Measurements from ENCODE around the gene CYP2J2.
A peak's percentile ranks its signal among the peaks of the same experiment; 100 is the strongest.
"Not testable (repeated sequence)": the region's sequence is repeated elsewhere in the genome, so short reads cannot be mapped to it uniquely, and the experiment has no call there.

Gene CYP2J2, protein sequence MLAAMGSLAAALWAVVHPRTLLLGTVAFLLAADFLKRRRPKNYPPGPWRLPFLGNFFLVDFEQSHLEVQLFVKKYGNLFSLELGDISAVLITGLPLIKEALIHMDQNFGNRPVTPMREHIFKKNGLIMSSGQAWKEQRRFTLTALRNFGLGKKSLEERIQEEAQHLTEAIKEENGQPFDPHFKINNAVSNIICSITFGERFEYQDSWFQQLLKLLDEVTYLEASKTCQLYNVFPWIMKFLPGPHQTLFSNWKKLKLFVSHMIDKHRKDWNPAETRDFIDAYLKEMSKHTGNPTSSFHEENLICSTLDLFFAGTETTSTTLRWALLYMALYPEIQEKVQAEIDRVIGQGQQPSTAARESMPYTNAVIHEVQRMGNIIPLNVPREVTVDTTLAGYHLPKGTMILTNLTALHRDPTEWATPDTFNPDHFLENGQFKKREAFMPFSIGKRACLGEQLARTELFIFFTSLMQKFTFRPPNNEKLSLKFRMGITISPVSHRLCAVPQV

DNA sequence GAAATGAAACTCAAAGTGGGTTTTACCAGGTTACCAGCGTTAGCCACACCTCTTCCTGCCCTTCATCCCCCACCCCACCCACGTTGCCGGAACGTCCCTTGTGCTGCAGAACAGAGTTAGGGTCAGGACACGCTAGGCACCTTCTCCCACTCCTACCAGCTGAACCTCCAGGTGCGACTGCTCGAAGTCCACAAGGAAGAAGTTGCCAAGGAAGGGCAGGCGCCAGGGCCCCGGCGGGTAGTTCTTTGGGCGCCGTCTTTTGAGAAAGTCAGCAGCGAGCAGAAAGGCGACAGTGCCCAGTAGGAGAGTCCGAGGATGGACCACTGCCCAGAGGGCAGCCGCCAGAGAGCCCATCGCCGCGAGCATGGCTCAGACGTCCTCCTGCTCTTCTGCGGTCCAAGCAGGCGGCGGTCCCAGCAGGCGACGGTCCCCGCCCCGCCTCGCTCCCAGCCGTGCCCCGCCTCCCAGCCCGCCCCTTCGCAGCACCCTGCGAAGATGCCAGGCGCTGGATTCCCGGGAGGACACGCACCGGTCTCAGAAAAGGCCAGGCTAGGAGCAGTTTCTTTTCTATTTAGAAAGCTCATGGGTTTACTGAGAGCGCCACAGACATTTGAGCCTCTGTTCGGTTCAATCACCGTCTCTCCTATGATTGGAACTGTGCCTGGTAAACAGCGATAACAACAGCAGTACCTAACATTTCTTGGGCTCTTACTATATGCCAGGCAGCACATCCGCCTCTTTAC, at the start of gene CYP2J2:
CYP2J2 (minus strand) TSS at position 393 of the 743 bp plus-strand sequence; CDS start at position 366, 27 bp downstream.
- no peak for DNase-seq (ENCODE audit: low read depth)

DNA sequence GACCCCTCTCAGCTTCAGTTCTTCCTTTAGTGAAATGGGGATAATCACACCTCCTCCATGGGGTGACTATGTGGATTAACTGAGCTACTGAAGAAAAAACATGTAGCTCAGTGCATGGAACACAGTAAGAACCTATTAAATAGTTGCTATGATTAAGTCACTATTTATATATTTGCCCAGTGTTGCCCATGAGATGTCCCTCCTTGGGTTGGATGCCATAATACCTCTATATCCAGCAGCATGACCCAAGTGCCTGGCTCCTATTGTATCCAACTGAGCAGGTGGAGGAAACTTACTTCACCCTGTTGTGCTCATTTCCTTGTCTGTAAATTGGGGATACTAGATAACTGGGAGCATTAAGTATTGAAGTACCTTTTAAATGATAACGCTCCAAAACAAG, 47.1 kb upstream of the CYP2J2 start:
- DNase-seq (ENCODE audit: low read depth) = no peak

DNA sequence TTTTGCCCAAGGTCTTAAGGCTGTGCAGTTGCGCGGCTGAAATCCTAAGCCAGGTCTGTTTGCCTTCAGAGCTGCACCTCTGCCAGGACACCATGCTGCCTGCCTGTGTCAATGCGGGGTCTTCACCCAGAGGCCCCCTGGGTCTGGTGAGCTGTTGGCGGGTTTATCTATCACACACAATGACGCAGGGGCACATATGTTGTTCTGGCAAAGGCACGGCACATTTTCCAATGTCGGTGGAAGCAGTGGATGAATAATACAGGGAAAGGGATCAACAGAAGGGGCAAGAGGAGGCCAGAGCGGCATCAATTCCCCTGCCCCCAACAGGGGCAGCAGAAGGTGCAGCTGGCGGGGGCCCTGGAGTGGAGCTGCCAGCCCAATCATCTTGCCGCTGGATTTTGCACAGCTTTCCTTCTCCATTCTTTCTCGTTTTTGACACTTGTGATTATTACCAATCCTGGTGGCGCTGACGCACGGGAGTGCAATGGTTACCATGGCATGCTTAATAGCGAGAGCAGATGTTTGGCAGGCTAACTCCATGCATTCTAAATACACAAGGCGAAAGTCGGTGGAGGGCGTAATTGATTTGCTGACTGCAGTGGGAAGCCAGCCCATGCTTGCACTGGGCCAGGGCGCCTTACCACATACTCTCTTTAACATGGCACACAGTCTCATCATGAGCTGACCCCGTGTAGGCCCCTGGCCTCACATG, 45.8 kb upstream of the CYP2J2 start:
- DNase-seq (ENCODE audit: low read depth) = peak; percentile 24

GRCh38 chr1:59971464-59971911, 44.9 kb upstream of the CYP2J2 start:
- peak; percentile 33 for DNase-seq (ENCODE audit: low read depth)

DNA sequence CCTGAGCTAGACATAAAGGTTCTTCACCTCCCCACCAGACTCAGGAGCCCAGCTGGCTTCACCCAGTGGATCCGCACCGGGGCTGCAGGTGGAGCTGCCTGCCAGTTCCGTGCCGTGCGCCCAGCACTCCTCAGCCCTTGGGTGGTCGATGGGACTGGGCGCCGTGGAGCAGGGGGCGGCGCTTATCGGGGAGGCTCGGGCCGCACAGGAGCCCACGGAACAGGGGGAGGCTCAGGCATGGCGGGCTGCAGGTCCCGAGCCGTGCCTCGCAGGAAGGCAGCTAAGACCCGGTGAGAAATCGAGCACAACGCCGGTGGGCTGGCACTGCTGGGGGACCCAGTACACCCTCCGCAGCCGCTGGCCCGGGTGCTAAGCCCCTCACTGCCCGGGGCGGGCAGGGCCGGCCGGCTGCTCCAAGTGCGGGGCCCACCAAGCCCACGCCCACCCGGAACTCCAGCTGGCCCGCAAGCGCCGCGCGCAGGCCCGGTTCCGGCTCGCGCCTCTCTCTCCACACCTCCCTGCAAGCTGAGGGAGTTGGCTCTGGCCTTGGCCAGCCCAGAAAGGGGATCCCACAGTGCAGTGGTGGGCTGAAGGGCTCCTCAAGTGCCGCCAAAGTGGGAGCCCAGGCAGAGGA, 43.1 kb upstream of the CYP2J2 start:
- DNase-seq (ENCODE audit: low read depth) = not testable (repeated sequence)

- DNase-seq (ENCODE audit: low read depth) = not testable (repeated sequence)
Measured at GRCh38 chr1:59968746-59969145, 42.2 kb upstream of the CYP2J2 start.

- DNase-seq (ENCODE audit: low read depth) = no peak
Measured at GRCh38 chr1:59967780-59968179, 41.2 kb upstream of the CYP2J2 start.

GRCh38 chr1:59967141-59967697, 40.6 kb upstream of the CYP2J2 start:
- DNase-seq (ENCODE audit: low read depth) = no peak

GRCh38 chr1:59952065-59952464, 25.5 kb upstream of the CYP2J2 start:
- peak; percentile 45 for DNase-seq (ENCODE audit: low read depth)

DNA sequence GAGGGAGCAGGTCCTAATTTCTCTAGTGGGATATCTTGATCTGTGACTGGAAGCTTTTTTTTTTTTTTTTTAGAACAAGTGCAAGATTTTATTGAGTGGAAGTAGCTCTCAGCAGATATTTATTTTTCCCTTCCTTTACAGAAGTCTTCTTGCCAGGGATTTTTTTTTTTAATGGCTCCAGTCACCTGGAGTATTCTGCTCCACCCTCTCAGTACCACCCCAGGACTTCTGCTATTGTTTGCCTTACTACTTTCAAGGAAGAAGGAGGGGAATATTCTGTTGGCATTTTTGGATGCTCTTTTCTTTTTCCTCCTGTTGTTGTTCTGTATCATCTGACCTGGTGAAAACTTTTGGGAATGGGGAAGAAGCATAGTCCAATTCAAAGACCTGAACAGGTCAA, 23.1 kb upstream of the CYP2J2 start:
- no peak for DNase-seq (ENCODE audit: low read depth)

GRCh38 chr1:59948990-59949389, 22.4 kb upstream of the CYP2J2 start:
- no peak for DNase-seq (ENCODE audit: low read depth)

DNA sequence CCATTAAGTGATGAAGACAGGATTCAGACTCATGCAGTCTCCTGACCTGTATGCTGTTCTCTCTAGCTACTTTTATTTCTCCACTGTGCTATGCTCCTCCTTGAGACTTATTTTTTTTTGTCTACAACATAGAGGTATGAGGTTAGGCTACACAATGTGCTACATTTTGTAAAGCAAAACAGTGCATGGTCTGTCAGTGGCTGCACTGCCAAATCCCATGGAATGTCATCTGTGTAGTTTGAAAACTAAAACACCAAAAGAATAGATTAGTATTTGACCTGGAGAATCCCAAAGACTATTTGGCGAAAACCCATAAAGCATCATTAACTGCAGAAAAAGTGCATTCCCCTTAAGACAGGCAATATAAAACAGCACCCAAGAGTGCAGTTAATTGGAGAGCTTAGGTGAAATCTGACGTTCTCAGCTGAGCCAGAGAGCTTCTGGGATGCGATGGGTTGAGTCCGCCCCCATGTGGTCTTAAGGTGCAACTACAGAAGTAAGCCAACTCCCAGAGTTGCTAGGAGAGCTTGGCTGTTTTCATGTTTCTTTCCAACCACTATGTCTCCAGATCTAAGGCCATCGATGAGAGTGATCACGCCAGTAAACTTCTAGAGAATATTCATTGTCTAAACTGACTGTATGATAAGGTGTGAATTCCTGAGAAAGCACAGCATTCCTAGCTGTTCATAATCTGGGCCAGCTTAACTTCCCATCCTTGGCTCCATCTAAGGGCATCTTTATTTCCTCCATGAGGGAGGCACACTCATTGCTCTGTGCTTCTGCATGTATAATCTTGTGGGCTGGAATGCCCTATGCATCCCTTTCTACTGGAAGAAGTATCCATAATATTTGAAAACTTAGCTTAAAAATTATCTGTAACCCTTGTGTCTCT, 20.7 kb upstream of the CYP2J2 start:
- DNase-seq (ENCODE audit: low read depth) = peak; percentile 56

GRCh38 chr1:59945790-59946189, 19.2 kb upstream of the CYP2J2 start:
- DNase-seq (ENCODE audit: low read depth) = no peak

DNA sequence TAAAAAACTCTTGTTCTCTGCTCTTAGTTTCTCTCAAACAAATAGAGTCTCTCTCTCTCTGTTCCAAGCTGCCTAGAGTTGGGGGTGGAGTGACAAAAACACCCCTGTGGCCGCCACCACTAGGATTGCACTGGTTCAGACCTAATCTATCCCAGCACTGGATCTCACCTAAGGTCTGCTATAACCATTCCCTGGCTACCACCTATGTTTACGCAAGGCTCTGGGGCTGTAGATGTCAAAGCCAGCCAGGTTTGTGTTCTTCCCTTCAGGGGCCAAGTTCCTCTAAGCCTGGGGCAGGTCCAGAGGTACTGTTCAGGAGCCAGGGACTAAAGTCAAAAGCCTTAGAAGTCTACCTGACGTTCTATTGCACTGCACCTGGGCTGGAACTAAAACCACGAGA, 12.8 kb upstream of the CYP2J2 start:
- no peak for DNase-seq (ENCODE audit: low read depth)

DNA sequence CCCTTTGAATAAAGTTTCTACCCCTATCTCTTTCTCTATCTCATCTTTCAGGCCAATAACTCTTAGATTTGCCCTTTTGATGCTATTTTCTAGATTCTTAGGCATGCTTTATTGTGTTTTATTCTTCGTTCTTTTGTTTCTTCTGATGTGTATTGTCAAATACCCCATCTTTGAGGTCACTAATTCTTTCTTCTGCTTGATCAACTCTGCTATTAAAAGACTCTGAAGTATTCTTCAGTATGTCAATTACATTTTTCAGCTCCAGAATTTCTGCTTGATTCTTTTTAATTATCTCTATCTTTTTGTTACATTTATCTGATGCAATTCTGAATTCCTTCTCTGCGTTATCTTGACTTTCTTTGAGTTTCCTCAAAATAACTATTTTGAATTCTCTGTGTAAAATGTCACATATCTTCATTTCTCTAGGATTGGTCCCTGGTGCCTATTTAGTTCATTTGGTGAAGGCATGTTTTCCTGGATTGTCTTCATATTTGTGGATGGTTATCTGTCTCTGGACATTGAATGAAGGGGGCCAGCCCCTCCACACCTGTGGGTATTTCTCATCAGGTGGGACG, 11.2 kb upstream of the CYP2J2 start:
- no peak for DNase-seq (ENCODE audit: low read depth)

DNA sequence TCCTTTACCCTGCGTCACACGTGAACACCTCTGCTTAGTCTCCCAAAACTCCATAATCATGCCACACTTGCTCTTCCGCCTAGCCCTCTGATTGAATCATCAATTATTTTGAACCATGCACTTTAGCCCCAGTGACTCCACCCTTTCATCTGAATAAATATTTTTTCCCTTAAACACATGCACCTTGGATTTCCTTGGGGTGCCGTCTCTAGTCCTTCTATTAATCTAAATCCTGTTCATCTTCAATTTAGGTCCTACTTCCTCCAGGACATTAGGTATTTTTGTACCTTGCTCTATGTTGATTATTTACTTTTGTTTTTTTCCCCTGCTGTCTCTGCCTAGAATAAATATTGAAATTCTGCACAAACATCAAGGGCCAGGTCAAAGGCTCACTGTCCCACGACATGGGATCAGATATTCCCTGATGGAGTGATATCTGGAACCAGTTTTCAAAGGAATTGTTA, 9.8 kb upstream of the CYP2J2 start:
- DNase-seq (ENCODE audit: low read depth) = no peak

DNA sequence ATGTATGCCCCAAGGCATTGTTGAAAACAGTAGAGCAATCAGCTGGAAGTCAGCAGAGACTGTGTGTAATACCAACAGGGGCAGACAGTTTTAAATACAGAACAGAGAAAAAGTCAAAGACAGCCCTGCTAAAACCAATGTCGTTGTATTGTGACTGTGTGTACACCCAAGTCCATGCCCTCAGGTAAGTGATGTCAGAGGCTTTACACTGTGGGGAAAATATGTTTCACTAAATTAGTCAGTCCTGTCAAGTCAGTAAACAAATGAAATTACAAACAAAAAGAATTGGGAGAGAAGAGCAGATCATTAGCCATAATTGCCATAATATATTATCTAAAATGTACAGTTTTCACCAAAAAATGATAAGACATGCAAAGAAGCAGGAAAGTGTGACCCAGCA, 2.4 kb upstream of the CYP2J2 start:
- no peak for DNase-seq (ENCODE audit: low read depth)

DNA sequence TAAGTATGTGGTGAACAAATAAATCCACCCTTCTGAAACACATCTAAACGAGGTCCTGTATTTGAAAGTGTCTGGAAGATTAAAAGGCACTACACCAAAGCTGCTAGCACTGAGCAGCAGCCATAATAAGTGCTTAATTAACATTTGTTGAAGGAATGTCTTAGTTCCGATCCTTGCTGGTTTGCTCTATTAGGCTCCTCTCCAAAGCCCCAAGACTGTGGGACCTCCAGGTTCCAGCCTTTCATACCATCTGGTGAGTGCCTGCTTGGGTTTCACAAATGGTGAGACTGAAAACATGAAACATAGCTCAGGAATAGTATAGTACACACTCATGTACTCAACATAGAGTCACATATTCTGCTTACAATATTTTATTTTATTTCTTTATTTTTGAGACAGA, 640 bp upstream of the CYP2J2 start:
- DNase-seq (ENCODE audit: low read depth) = no peak

DNA sequence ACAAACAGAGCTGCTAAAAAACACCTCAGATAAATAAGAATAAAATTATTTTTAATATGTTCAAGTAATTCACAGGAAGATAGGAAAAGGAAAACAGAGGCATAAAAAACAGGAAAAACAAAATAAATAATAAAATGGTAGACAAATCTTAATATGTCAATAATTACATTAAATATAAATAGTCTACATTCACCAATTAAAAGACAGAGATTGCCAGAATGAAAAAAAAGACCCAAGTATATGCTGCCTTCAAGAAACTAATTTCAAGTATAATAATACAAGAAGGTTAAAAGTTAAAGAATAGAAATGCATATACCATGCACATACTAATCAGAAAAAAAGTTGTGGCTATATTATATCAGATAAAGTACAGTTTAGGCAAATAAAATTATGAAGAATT, 1.9 kb downstream of the CYP2J2 start:
- DNase-seq (ENCODE audit: low read depth) = no peak

- not testable (repeated sequence) for DNase-seq (ENCODE audit: low read depth)
Measured at GRCh38 chr1:59921258-59921899, 5.2 kb downstream of the CYP2J2 start.
